HG03095 (cell line): ENCODE data around the gene MITF.

Experiments used
- ATAC-seq: cut with Tn5 transposase; IDR thresholded peaks from one replicate; pipeline ENCODE4 v1.9.1; 2021; ENCODE audit warnings: moderate library complexity; ENCODE audit not compliant: unreplicated experiment

MITF gene

DNA sequence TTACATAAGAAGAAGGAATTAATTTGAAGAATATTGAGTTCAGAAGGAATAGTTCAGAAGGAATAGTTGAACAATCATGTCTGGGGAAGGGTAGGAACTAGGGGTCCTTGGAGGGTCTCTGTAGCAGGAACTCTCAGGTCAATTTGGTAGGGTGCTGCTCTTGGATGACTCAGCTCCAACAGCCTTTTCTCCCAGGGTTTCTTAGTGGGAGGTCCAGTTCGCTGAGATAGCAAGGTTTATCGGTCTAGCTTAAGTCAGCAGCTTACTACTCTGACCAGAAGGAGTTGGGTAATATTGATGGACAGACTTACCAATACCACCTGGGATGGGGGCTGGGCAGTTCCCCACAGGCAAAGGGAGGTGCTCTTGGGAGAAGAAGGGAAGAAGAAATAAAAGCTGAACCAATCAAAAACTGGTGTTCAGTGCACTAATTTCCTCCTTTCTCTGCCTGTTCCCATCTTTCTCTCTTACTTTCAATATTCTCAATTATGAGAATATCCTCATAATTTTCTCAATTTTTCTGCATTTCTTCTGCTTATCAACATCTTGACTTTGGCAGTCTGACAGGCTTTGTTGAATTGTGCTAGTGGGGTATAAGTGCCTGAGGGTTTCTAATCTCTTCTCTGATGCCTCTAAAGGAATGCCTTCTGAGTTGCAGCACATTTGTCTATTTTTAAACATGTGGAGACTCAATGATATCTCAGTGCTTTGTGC lies 14.4 kb upstream of the MITF start:
- ATAC-seq, result no peak

DNA sequence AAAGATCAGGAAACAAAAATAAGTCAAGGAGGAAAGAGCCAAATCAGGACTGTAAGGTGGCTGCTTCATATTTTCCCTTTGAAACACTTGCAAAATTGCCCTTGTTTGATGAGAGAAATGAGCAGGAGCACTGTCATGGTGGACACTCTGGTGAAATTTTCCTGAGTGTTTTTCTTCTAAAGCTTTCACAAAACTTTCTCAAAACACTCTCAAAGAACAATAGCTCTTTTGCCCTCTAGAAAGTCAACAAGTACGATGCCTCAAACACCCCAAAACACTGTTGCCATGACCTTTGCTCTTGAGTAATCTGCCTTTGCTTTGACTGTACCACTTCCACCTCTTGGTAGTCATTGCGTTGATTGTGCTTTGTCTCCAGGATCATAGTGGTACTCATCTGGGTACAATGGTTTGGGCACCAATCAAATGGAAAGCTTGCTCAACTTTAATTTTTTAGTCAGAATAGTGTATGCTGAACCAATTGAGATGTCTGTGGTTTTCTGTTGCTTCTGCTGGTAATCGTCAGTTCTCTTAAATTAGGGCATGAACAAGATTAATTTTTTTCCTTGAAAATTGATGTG lies 13.2 kb upstream of the MITF start:
- ATAC-seq, result no peak

DNA sequence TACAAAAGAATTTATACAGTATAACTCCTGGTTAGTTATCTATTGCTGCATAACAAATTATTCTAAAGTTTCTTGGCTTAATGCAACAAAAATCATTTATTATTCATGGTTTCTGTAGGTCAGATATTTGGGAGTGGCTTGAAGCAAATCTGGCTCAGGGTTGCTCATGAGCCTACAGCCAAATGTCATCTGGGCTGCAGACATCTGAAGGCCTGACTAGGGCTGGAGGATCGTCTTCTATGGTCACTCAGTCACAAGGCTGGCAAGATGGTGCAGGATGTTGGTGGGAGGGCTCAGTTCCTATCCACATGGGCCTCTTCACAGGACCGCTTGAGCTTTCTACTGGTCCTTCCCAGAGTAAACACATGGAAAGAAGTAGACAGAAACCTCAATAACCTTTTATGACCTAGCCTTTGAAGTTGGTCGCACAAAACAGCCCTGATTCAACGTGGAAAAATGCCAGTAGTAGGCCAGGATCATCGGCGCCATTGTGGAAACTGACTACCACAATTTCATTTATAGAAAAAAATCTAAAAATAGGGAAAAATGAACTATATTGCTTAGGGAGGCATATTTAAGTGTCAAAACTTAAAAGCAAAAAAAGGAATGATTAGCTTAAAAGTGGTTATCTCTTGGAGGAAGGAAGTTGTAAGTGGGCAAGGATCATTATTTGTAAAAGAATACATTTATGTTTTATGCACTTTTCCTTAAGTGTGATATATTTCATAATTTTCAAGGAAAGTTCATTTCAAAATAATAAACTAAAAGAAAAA lies 9.9 kb upstream of the MITF start:
- ATAC-seq, result no peak

DNA sequence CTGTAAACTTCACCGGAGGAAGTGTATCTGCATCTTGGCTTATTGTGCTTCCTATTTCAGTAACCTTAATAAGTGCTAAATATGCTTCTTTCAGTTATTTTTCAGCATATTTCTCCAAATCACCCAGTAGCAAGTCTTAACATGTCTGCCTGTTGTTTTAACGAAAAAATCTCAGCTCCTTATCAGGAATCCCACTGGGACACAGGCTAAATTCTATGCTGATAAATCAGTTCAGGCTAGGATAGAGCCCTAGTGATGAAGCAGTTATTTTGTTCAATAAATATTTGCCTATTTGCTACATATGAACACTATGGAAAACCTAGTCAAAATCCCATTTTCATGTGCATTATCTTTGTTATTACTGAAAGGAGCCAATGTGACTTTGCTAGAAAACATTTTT lies 8.2 kb upstream of the MITF start:
- ATAC-seq, result no peak

DNA sequence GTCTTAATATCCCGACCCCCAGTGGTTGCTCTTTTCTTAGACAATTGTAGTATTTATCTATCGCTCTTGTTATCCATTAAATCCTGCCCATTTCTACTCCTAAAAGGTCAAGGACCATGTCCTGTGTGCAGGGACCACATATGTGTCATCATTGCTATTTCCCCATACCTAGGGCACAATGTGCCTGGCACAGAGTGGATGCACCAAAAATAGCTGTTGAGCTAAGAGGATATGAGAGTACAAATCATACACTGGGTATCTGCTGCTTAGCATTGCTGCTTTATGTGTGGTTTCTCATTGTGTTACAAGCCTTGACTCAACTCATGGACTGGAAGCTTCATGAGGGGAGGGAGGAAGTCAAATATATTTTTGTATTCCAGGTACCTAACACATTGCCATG lies 3.4 kb upstream of the MITF start:
- no peak for ATAC-seq

DNA sequence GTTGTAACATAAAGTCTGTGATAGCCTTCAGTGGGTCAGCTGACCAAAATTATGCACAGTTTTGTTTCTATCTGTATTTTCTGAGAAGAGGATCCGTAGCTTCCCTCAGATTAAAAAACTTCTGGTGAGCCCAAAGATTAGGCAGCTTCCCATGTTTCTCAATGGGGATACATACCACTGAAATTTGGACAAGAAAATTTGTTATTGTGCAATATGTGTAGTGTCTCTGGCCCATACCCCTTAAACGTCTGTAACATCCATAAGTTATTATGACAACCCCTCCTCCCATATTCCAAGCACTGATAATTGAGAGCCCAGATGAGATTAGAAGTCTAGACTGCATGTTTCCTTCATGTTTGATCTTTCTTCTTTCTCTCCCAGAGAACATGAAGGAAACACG lies 1.9 kb upstream of the MITF start:
- ATAC-seq, result no peak

DNA sequence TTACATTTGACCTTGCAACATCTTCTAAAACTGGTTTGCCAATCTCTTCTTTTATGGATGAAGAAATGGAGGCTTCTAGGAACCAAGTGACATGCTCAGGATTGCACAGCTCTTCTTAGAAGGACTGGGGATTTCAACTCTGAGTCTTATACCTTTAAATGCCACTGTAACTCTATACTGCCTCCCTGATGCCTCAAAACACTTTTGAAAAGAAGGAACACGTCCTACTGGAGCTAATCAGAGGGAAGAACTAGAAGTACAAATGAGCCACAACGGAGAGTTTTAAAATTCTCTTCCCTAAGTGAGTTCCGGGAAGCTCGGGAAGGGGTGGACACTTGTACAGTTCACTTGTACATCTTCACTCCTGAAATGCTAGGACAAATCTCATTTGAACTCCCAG lies 949 bp upstream of the MITF start:
- no peak for ATAC-seq

DNA sequence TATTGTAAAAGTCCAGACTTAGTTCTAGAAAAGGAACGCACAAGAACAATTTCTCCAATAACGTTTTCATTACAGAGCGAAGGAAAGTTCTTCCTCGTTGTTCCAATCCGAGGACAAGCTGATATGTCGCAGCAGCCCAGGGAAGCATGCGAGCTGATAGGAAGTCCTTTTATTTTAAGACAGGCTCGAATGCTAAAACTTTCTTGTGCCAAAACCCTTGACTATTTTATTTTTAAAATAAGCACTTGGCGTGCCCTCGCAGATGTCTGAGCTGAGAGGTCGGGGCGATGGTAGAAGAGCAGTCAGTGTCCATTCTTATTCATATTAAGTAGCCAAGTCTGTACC lies 433 bp upstream of the MITF start:
- ATAC-seq, result no peak

DNA sequence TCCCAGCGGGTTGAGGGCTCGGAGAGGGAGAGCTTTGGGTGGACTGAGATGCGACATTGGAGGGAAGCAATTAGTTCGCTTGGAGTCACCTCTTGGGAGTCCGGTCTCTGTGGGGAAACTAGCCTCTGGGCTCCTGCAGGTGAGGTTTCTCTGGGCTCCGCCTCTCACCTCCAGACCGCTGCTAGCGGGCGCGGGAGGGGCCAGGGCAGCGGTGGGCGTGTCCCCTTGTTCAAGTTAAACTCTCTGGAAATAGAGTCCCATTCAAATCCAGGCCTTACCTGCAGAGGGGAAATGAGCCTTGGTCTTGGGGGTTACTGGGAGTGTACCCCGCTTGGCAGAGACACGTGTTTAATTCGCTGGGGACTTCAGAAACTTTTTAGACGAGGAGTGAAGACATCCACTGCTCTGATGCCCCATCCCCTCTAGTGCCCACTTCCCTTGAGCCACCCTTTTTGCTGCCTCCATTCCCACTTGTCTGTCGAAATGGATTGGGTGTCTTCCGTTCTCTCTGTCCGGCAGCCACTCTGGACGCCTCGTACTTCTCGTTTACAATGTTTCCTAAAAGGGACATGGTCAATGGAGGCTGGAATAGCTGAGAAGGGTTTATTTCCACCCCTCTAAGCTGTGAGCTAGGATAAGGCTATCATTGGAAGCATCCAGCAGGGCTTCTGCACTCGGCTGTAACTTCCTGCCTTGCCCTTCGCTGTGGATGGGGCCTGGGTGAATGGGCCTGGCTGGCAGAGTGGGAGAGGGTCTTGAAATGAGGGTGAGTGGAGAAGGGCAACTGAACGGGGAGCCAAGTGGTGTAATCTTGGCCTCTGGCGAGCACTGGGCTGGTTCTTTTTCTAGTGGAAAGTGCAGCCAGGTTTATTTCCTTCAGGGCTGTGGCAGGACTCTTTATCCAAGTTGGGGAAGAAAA lies 1.1 kb downstream of the MITF start:
- ATAC-seq, result no peak

DNA sequence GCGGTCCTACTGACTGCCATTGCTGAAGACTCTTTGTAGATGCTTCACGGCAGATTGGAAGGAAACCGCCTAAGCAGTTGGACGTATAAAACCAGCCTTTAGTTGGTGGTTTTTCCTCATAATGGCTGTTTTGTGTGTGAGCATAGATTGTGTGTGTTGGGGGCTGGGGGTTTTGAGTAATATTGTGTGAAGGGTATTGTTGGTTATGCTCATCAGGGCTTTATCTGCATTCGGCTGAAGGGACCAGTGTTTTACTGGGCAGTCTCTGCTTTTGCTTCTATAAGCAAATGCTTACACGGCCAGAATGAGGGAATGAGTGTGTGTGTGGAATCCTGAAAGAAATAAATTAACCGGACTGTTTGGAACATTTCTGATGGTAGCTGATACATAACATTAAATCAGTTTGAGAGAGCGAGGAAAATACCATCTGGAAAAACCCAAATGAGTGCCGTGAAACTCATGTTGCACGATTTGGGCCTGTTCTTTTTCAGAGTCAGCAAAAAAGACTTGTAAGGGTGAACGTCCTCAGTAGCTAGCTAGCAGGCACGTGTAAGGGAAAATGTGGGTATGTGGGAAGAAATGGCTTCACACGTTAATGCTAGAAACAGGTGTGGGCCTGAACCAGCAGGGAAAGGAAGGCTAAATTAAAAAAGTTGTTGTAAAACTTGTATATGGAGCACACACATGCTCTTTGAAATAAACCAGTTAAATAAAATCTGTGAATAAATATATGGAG lies 1.9 kb downstream of the MITF start:
- no peak for ATAC-seq

DNA sequence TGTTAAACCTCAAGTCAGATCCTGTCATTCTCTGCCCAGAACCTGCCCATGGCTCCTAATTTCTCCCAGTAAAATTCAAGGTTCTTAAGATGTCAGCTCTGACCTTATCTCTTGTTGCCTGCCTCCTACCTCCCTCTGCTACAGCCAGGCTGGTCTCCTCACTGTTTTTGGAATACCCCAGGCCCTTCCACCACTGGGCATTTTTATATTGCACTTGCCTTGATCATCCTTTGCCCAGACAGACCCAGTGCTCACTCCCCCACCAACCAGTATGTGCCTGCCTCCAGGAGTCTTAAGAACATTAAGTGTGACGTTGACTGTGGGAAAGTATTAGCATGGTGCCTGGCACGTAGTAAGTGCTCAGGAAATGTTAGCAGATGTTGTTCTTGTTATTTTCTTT lies 3.1 kb downstream of the MITF start:
- ATAC-seq, result no peak

DNA sequence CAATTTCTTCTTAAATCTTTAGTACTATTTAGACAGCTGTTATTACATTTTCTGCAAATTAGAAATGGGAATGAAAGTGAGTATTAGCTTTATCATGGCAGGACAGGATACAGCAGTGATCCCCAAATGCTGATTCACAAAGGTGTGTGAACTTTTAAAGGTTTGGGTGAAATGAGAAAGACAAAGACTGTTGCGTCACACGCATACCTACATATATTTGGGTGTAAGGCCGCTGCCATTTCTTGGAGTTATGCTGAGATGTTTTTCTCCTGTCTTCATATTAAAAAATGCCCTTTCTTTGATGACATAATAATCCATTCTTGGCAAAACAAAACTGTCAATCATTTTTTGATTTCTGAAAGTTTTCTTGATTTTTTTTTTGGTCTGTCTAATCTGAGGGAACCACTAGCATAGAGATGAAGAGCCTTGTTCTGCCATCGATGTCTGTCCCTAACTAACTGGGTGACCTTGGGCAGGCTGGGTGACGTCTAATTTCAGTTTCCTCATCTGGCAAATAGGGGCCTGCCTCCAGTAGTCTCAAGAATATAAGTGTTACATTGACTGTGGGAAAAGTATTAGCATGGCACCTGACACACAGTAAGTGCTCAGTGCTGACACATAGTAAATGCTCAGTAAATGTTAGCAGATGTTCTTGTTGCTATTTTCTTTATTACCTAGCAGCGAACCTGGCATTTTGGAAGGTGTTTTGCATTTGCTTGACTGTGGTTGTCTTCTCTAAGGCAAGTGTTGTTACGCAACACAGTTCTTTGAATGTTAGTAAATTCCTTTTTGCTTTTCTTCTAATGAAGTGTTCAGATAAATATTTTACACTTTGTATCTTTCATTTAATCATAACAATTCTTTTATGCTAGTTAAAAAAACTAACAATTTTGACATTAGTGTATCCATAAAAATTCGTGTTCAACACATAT lies 5.0 kb downstream of the MITF start:
- ATAC-seq, result no peak

DNA sequence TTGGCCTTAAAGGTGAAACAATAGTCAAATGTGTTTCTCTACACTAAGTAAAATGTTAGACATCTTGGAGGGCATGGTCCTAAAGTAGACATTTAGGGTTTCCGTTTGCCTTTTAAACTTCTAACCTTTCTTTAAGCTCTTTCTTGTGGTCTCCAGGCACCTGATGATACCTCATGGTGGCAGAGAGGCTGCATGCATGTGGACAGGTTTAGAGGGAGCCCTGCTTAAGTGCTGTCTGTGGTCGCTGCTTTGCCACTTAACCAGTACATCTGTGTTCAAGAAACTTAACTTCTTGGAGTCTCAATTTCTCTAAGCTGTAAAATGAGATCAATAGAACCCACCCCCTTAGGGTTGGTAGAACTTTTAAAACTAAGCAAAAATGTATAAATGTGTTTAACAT lies 6.2 kb downstream of the MITF start:
- ATAC-seq, result no peak

DNA sequence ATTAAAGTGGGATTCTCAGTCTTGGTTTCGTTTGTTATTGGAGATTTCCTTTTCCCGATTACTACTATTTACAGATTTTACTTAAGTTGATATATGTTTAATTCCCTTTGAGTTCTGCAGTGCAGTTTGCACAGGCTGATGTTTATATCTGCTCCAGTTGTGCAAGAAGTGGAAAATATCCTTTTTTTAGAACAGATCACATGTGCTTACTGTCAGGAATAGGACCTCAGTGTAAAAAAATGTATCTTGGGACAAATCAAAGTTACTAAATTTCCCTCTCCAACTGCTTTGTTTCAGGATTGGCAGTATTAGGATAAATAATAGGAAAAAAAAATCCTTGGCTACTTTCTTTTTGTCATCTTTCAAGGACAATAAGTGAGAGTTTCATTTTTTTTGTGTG lies 6.9 kb downstream of the MITF start:
- ATAC-seq, result no peak

DNA sequence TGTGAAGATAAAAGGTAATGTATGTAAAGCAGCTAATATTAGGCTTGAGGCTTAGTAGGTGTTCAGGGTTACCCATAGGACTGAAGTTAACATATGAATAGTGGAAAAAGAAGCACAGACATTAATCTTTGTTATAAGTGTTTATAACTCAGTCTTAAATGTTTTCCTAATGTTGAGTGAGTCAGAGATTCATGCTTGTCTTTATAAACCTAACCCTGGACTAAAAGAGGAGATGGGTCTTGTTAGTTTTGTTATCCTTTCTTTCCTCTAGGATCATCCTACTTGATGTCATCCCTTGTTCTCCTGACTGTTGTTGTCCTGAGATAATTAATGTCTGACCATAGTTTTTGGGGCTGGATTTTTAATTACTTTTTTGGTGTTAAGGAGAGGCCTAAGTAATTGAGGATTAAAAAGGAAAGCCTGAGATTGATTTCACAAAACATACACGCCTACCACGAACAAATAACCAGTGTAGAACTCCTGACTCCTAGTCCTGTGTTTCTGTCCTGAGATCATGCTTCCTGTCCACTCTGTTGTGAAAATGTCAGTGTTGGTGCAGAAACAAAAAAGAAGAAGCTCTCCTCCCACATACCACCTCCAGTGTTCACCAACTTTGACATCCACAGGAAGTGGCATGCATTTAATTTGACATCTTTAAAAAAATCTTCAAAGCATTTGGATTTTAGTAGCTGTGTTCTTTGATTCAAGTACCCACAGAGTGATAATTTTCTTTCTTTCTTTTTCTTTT lies 8.4 kb downstream of the MITF start:
- no peak for ATAC-seq

DNA sequence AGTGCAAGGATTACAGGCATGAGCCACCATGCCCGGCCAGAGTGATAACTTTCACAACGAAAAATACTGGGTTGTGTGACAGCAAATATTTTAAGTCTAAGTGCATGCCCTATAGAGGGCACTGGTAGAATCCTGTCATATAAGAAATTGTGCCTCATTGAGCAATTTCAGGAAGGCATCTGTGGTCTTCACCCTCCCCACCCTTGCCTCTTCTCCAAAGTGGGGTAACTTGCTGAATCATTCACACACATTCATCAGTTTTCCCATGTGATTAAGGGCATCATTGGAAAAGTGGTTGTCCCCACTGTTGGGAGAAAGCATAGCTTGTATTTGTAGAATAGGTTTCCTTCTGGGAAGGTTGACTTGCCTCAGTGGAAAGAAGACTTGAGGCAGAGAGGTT lies 9.2 kb downstream of the MITF start:
- no peak for ATAC-seq

DNA sequence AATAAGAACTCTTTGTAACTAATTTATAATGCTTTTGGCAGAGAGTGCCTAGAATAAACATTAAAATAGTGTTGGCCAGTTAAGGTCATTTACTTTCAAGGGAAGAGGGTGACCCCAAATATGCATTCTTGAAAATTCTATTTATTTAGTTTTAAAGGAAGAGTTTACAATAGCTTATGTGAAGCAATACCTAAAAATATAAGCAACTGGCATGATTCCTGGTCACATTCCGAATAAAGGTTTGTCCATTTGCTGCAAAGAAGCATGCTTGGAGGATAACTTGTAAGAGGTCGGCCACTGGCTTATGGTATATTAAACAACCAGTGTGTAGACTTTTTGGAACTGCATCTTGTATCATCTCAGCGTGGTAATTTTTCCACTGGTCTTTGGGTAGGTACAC lies 10.2 kb downstream of the MITF start:
- ATAC-seq, result no peak

DNA sequence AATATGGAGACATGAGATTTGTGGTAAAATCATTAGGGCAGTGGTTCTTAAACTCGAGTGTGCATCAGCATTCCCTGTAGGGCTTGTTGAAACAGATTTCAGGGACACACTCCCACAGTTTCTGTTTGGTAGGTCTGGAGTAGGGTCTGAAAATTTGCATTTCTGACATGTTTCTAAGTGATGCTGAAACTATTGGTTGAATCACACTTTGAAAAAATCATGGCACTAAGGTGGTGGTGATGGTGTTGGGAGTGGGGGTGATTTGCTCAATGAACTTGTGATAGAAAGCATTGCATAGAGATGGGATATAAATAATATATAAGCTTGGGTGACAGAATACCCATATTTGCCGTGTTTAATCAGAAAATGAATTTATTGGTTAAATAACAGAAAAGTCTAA lies 11.3 kb downstream of the MITF start:
- no peak for ATAC-seq

DNA sequence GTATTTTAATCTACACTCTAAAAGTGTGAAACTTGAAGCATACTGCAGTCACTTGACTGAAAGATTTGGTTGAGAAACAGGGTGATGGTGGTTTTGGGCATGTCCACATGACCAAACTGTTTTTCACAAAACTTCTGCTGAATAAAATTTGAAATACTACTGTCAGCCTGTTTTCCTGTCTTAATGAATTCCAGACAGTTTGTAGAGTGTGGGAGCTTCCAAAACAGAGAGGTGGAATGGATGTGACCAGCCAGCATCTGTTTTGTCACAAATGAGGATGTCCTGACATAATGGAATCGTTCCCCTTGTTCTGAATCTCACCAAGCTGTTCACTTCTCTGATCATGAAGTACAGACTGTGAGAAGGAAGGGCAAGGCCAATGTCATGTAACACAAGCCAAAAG lies 11.8 kb downstream of the MITF start:
- no peak for ATAC-seq
